ENCODE data around the gene CTSC. TPM values are rescaled to one million over a fixed set of nuclear protein-coding genes. Genes with fewer than 3 reads are reported as not detected.
"Not testable (repeated sequence)": the region's sequence is repeated elsewhere in the genome, so short reads cannot be mapped to it uniquely, and the experiment has no call there.

CTSC gene
- total and polyA plus RNA-seq, 3 experiments from 2014 or later: 128 to 261 (median 132) TPM

DNA sequence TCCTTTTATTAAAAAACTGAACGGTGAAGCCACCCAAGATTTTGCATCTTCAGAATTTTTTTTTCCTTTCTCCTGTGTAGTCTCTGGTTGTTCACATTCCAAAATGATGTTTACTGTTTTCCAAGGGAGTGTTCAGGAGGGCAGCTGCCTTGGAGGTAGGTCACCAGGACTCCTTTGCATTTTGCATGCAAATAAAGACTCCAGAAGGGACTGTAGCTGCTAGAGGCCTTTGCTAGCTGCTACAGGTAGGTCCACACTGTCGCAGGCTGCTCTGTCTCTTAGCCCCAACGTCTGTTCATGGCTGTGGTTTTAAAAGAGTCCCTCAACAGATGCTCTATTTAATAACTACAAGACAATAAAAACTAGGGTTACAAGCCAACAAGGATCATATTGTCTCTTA lies 11.4 kb downstream of the CTSC start:
- H3K4me3 ChIP-seq (ENCODE audit: low read length): no peak overlapping the region
- H3K4me1 ChIP-seq (ENCODE audit: insufficient read depth, low read length): peaks cover 41% of the 10 kb centered on the region
- Mint-ChIP-seq H3K4me3 (peak overlapping the region in 6 of 7 donors; percentile 36 to 73 (median 60)), H3K27me3 (no peaks in the 10 kb centered on the region), H3K9me3 (no peaks in the 10 kb centered on the region), H3K27ac (peak overlapping the region in 4 of 8 donors; percentile 64 to 82 (median 73)), H3K4me1 (peaks cover 93 to 100% (median 100%) of the 10 kb centered on the region in 3 donors), H3K36me3 (peaks cover 24 to 92% (median 44%) of the 10 kb centered on the region in 3 donors)
- H3K9me3 ChIP-seq (ENCODE audit: low read length): no peaks in the 10 kb centered on the region
- ChIA-PET POLR2A (interaction anchor here (1.0 to 1.2 kb wide), 2 partner anchors 9 to 11 kb away, joined by 4 to 6 read pairs; partner anchors contain the start of gene CTSC), CTCF (no interaction called here)
- peaks cover 12% of the 10 kb centered on the region for H3K36me3 ChIP-seq (ENCODE audit: insufficient read depth, low read length)
- DNase-seq: no peak
- no peak overlapping the region for H3K27ac ChIP-seq (ENCODE audit: low read depth, low read length)
- no peaks in the 10 kb centered on the region for H3K27me3 ChIP-seq (ENCODE audit: insufficient read depth, low read length, poor library complexity, severe bottlenecking)

DNA sequence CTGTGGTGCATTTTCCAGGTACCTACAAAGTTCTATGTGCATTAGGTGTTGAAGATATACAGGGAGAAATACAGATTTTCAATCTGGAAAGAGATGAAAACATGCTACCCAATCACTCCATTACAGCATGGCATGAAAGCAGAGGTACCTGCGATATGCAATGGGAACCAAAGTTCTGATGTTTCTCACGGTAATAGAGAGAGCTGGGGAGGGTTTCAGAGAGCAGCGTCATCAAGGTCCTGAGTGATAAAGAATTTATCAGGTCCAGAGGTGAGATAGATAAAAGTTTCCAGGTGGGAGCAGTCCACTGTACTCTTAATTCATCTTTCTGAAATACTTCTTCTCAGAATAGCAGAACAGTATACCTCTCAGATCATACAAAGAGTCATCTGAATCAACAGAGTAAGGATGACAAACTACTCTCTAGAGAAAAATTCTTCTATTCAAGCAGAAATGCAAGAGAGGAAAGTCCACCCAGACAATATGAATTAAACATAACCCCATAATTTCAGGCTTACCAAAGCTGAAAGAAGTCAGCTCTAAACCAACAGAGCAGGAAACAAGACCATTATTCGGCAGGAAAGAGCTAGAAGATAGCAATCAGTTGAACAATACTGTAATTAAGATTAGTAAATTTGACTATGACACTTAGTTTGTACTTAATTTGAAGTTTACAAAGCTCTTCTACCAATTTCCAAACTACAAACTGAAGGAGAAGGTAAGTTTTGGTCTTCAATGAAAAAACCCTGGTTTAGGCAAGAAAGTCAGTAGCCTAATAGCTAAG lies 12.8 kb downstream of the CTSC start:
- peak overlapping the region; percentile 23 to 74 (median 52) for H3K4me3 Mint-ChIP-seq

DNA sequence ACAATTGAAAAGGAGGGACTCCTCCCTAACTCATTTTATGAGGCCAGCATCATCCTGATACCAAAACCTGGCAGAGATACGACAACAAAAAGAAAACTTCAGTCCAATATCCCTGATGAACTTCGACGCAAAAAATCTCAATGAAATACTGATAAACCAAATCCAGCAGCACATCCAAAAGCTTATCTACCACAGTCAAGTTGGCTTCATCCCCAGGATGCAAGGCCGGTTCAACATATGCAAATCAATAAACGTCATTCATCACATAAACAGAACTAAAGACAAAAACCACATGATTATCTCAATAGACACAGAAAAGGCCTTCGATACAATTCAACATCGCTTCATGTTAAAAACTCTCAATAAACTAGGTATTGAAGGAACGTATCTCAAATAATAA lies 14.7 kb downstream of the CTSC start:
- H3K36me3 ChIP-seq (ENCODE audit: insufficient read depth, low read length); CTCF ChIA-PET; H3K27me3 ChIP-seq (ENCODE audit: insufficient read depth, low read length, poor library complexity, severe bottlenecking); H3K9me3 Mint-ChIP-seq; H3K9me3 ChIP-seq (ENCODE audit: low read length); DNase-seq; POLR2A ChIA-PET; H3K27me3 Mint-ChIP-seq; H3K4me3 ChIP-seq (ENCODE audit: low read length); H3K27ac ChIP-seq (ENCODE audit: low read depth, low read length): not testable (repeated sequence)
- Mint-ChIP-seq H3K36me3 (peaks cover 19 to 75% (median 37%) of the 10 kb centered on the region in 3 donors), H3K4me1 (peaks cover 83 to 90% (median 86%) of the 10 kb centered on the region in 3 donors), H3K27ac (peak overlapping the region in 5 of 8 donors; percentile 24 to 87 (median 38)), H3K4me3 (peak overlapping the region in 1 of 7 donors; percentile 22)
- H3K4me1 ChIP-seq (ENCODE audit: insufficient read depth, low read length): peaks cover 28% of the 10 kb centered on the region

More for the DNA sequence above, 12.8 kb downstream of the CTSC start:
- H3K27ac ChIP-seq (ENCODE audit: low read depth, low read length): no peak overlapping the region
- Mint-ChIP-seq H3K4me1 (peaks cover 93 to 100% (median 99%) of the 10 kb centered on the region in 3 donors), H3K27ac (peak overlapping the region in 7 of 8 donors; percentile 4 to 80 (median 64)), H3K36me3 (peaks cover 24 to 88% (median 41%) of the 10 kb centered on the region in 3 donors), H3K9me3 (no peaks in the 10 kb centered on the region), H3K27me3 (no peaks in the 10 kb centered on the region)
- peaks cover 12% of the 10 kb centered on the region for H3K36me3 ChIP-seq (ENCODE audit: insufficient read depth, low read length)
- peaks cover 41% of the 10 kb centered on the region for H3K4me1 ChIP-seq (ENCODE audit: insufficient read depth, low read length)
- DNase-seq: no peak
- H3K27me3 ChIP-seq (ENCODE audit: insufficient read depth, low read length, poor library complexity, severe bottlenecking): no peaks in the 10 kb centered on the region
- H3K4me3 ChIP-seq (ENCODE audit: low read length): no peak overlapping the region
- H3K9me3 ChIP-seq (ENCODE audit: low read length): no peaks in the 10 kb centered on the region
- POLR2A ChIA-PET: interaction anchor here (0.8 to 1.0 kb wide), 2 partner anchors 12 to 13 kb away, joined by 3 to 4 read pairs; partner anchors contain the start of gene CTSC
- CTCF ChIA-PET: interaction anchor here (1.2 to 2.0 kb wide), 4 partner anchors 13 to 89 kb away, joined by 3 to 12 read pairs (median 3); partner anchors contain the start of gene CTSC

DNA sequence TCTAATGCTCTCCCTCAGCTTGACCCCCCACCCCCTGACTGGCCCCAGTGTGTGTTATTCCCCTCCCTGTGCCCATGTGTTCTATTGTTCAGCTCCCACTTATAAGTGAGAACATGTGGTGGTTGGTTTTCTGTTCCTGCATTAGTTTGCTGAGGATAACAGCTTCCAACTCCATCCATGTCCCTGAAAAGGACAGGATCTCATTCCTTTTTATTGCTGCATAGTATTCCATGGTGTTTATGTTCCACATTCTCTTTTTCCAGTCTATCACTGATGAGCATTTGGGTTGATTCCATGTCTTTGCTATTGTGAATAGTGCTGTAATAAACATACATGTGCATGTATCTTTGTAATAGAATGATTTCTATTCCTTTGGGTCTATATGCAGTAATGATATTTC lies 16.1 kb downstream of the CTSC start:
- H3K36me3 Mint-ChIP-seq: peaks cover 19 to 69% (median 36%) of the 10 kb centered on the region in 3 donors
- H3K9me3 Mint-ChIP-seq; H3K27me3 ChIP-seq (ENCODE audit: insufficient read depth, low read length, poor library complexity, severe bottlenecking); H3K27ac ChIP-seq (ENCODE audit: low read depth, low read length); H3K9me3 ChIP-seq (ENCODE audit: low read length); DNase-seq; H3K27me3 Mint-ChIP-seq; POLR2A ChIA-PET; H3K4me3 ChIP-seq (ENCODE audit: low read length); H3K36me3 ChIP-seq (ENCODE audit: insufficient read depth, low read length): not testable (repeated sequence)
- peaks cover 72 to 83% (median 80%) of the 10 kb centered on the region in 3 donors for H3K4me1 Mint-ChIP-seq
- H3K4me1 ChIP-seq (ENCODE audit: insufficient read depth, low read length): peaks cover 22% of the 10 kb centered on the region
- peak overlapping the region in 3 of 7 donors; percentile 4 to 53 (median 22) for H3K4me3 Mint-ChIP-seq
- H3K27ac Mint-ChIP-seq: peak overlapping the region in 1 of 8 donors; percentile 56
- CTCF ChIA-PET: interaction anchor here (1.2 kb wide), 1 partner anchor 16 kb away, joined by 3 read pairs; the partner anchor contains the start of gene CTSC

DNA sequence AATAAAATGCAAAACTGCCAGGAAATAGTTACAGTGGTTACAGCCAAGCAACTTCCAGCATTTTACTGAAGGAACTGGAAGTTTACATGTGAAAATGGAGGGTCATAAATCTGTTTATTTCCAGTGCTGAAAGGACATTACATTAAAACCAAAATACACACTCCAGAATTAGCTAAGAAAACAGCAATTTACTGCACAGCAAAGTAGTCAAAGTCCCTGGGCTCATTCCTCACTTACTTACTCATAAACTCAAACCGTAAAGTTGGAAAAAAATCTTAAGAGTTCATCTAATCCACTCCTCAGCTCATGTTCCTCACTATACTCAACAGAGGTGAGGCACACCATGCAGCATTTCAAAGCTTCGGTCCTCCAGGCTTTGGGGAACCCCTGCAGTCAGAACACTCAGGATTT lies 17.4 kb downstream of the CTSC start:
- peak overlapping the region in 2 of 7 donors; percentile 51 to 65 for H3K4me3 Mint-ChIP-seq
- Histone ChIP-seq H3K9me3 (ENCODE audit: low read length) (no peaks in the 10 kb centered on the region), H3K4me3 (ENCODE audit: low read length) (no peak overlapping the region), H3K27ac (ENCODE audit: low read depth, low read length) (no peak overlapping the region), H3K27me3 (ENCODE audit: insufficient read depth, low read length, poor library complexity, severe bottlenecking) (no peaks in the 10 kb centered on the region), H3K4me1 (ENCODE audit: insufficient read depth, low read length) (peaks cover 11% of the 10 kb centered on the region), H3K36me3 (ENCODE audit: insufficient read depth, low read length) (peaks cover 5% of the 10 kb centered on the region)
- H3K9me3 Mint-ChIP-seq: no peaks in the 10 kb centered on the region
- peaks cover 19 to 68% (median 44%) of the 10 kb centered on the region in 3 donors for H3K36me3 Mint-ChIP-seq
- no peak for DNase-seq
- H3K27me3 Mint-ChIP-seq: no peaks in the 10 kb centered on the region
- peaks cover 67 to 83% (median 80%) of the 10 kb centered on the region in 3 donors for H3K4me1 Mint-ChIP-seq
- ChIA-PET POLR2A (no interaction called here), CTCF (interaction anchor here (0.7 kb wide), 1 partner anchor 59 kb away, joined by 3 read pairs; no protein-coding TSS in a partner anchor)
- peak overlapping the region in 6 of 8 donors; percentile 18 to 86 (median 68) for H3K27ac Mint-ChIP-seq

DNA sequence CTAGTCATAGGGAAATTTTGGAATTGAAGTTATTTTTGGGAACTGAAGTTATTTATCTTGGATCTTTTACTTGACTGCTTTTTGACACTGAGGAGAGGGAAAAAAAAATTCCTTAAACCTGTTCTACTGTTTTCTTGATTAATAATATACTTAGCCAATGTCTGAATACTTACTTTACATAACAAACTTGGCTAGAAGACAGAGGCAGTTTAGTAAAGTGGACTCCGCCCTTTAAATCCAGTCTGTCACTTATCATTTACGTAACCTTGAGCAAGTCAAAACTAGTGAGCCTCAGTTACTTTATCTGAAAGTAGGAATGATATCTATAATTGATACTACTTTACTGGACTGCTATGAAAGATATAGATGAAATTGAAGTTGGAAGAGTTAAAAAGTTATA lies 19.5 kb downstream of the CTSC start:
- Mint-ChIP-seq H3K27ac (no peak overlapping the region), H3K36me3 (peaks cover 14 to 59% (median 38%) of the 10 kb centered on the region in 3 donors), H3K27me3 (no peaks in the 10 kb centered on the region), H3K4me1 (peaks cover 65 to 83% (median 79%) of the 10 kb centered on the region in 3 donors), H3K9me3 (no peaks in the 10 kb centered on the region), H3K4me3 (no peak overlapping the region)
- Histone ChIP-seq H3K36me3 (ENCODE audit: insufficient read depth, low read length) (no peaks in the 10 kb centered on the region), H3K9me3 (ENCODE audit: low read length) (no peaks in the 10 kb centered on the region), H3K4me1 (ENCODE audit: insufficient read depth, low read length) (no peaks in the 10 kb centered on the region), H3K27ac (ENCODE audit: low read depth, low read length) (no peak overlapping the region), H3K27me3 (ENCODE audit: insufficient read depth, low read length, poor library complexity, severe bottlenecking) (no peaks in the 10 kb centered on the region), H3K4me3 (ENCODE audit: low read length) (no peak overlapping the region)
- ChIA-PET CTCF (interaction anchor here (0.9 kb wide), 1 partner anchor 11 kb away, joined by 3 read pairs; no protein-coding TSS in a partner anchor), POLR2A (no interaction called here)
- no peak for DNase-seq

DNA sequence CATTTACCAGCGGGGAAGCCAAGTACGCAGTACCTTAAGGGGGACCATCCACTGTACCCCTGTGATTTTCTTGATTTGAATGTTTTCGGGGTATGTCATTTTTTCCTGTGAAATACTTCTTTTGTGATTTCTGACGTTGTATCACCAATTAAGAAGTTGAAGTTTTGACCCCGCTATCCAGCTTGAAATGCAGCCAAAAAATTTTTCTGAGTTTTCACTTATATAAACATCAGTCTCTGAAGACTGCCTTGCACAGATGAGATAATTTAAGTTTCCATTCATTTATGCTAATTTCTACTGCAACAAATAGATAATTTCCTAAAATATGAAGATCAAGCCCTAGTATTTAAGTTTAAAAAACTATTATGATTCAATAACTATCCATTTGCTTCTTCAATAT lies 20.0 kb downstream of the CTSC start:
- POLR2A ChIA-PET: no interaction called here
- H3K36me3 Mint-ChIP-seq: peaks cover 14 to 58% (median 33%) of the 10 kb centered on the region in 3 donors

DNA sequence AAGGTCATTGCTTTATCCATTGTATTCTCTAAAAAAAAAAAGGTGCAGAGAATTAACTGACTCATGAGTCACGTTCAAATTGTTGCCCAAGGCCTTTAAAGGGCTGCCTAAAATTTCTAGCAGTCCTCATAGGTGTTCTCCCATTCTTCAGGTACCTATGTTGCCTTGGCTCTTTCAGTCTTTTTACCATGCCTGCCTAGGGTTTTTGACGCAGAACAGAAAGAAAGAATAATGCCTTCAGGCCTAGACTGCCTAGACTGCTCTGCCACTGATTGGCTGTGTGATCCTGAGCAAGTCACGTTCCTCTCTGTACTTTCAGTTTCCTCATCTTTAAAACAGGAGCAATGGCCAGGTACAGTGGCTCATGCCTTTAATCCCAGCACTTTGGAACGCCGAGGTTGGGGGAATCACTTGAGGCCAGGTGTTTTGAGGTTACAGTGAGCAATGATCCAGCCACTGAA lies 21.5 kb downstream of the CTSC start:
- Histone ChIP-seq H3K4me1 (ENCODE audit: insufficient read depth, low read length) (no peaks in the 10 kb centered on the region), H3K36me3 (ENCODE audit: insufficient read depth, low read length) (no peaks in the 10 kb centered on the region), H3K9me3 (ENCODE audit: low read length) (no peaks in the 10 kb centered on the region), H3K4me3 (ENCODE audit: low read length) (no peak overlapping the region), H3K27ac (ENCODE audit: low read depth, low read length) (no peak overlapping the region), H3K27me3 (ENCODE audit: insufficient read depth, low read length, poor library complexity, severe bottlenecking) (no peaks in the 10 kb centered on the region)
- Mint-ChIP-seq H3K4me1 (peaks cover 62 to 83% (median 79%) of the 10 kb centered on the region in 3 donors), H3K9me3 (no peaks in the 10 kb centered on the region), H3K36me3 (peaks cover 0 to 59% (median 24%) of the 10 kb centered on the region in 3 donors), H3K27me3 (no peaks in the 10 kb centered on the region), H3K27ac (peak overlapping the region in 2 of 8 donors; percentile 55 to 82), H3K4me3 (no peak overlapping the region)
- ChIA-PET POLR2A (no interaction called here), CTCF (no interaction called here)
- no peak for DNase-seq

More for the DNA sequence above, 20.0 kb downstream of the CTSC start:
- no peaks in the 10 kb centered on the region for H3K9me3 Mint-ChIP-seq
- DNase-seq: no peak
- H3K4me3 Mint-ChIP-seq: no peak overlapping the region
- H3K36me3 ChIP-seq (ENCODE audit: insufficient read depth, low read length): no peaks in the 10 kb centered on the region
- H3K4me1 ChIP-seq (ENCODE audit: insufficient read depth, low read length): no peaks in the 10 kb centered on the region
- no peak overlapping the region for H3K27ac Mint-ChIP-seq
- no peaks in the 10 kb centered on the region for H3K27me3 Mint-ChIP-seq
- H3K4me1 Mint-ChIP-seq: peaks cover 65 to 83% (median 79%) of the 10 kb centered on the region in 3 donors
- CTCF ChIA-PET: interaction anchor here (0.9 kb wide), 1 partner anchor 10 kb away, joined by 3 read pairs; no protein-coding TSS in a partner anchor
- H3K27me3 ChIP-seq (ENCODE audit: insufficient read depth, low read length, poor library complexity, severe bottlenecking): no peaks in the 10 kb centered on the region
- H3K4me3 ChIP-seq (ENCODE audit: low read length): no peak overlapping the region
- no peaks in the 10 kb centered on the region for H3K9me3 ChIP-seq (ENCODE audit: low read length)
- no peak overlapping the region for H3K27ac ChIP-seq (ENCODE audit: low read depth, low read length)
